K562 (cell line): ENCODE results near the gene ICA1L. TPM values are rescaled to one million over a fixed set of nuclear protein-coding genes. Genes with fewer than 3 reads are reported as not detected.

ENCODE experiments used
- ATAC-seq: fragments of 200-7000 bp; cut with Tn5 transposase; 3 replicates; pipeline ENCODE4 v1.9.1; 2020; ENCODE audit warnings: moderate library complexity
- BruUV-seq: library from RNA; stranded (reverse); fragments of 400-500 nt; replicated peaks from 2 replicates; lab custom pipeline; 2021; lab: Mats Ljungman, UMichigan
- CTCF ChIA-PET: fragments of 300-600 bp; formaldehyde crosslinking; extraction: SDS; loops from one replicate; lab custom pipeline; 2021; ENCODE audit warnings: low intra/inter-chr PET ratio; lab: Yijun Ruan, JAX
- POLR2A ChIA-PET: fragments of 300-600, 350-650 bp; sonication (Branson Sonifier 250); formaldehyde crosslinking; extraction: SDS; loops from one replicate; lab custom pipeline; 2021; ENCODE audit warnings: antibody characterized with exemption, inconsistent platforms; lab: Yijun Ruan, JAX
- DNase-seq, 4 experiments: peaks; one replicate each; pipeline versions ENCODE4 v3.0.0 to v3.0.0-alpha.2; 2011 to 2018; ENCODE audit warnings: low spot score in 3 of 4, mixed read lengths in 3 of 4; ENCODE audit errors: extremely low read depth in 1 of 4
- FAIRE-seq: peaks from 2 replicates; lab custom pipeline; 2011; peaks lifted over from hg19 to GRCh38; lab: Jason Lieb, UNC
- H2AFZ ChIP-seq: 2 replicates; pipeline ENCODE4 v1.6.0; 2011; ENCODE audit warnings: low read depth, low read length, control low read depth, inconsistent platforms
- H3K27ac ChIP-seq: fragments of 200-600 bp; 3 replicates; pipeline ENCODE4 v1.8.0; 2011; ENCODE audit warnings: low read depth, mild to moderate bottlenecking, control low read depth, inconsistent platforms, low read length, moderate library complexity, mixed read lengths; ENCODE audit errors: extremely low read depth
- H3K27me3 ChIP-seq, 2 experiments: fragments of 300-600 bp in 1 of 2; 2 replicates in 1 of 2; 3 replicates in 1 of 2; pipeline versions ENCODE4 v1.6.0 to v1.8.0; 2011; ENCODE audit warnings: inconsistent platforms in 2 of 2, low read length in 2 of 2, mild to moderate bottlenecking in 1 of 2, mixed read lengths in 1 of 2, moderate library complexity in 1 of 2; ENCODE audit not compliant: control insufficient read depth in 2 of 2, insufficient read depth in 2 of 2
- H3K36me3 ChIP-seq: fragments of 300-600 bp; 3 replicates; pipeline ENCODE4 v1.8.0; 2011; ENCODE audit warnings: mild to moderate bottlenecking, low read length, inconsistent platforms; ENCODE audit not compliant: control insufficient read depth, insufficient read depth
- H3K4me1 ChIP-seq, 2 experiments: fragments of 200-600 bp in 1 of 2; replicated peaks in 1 of 2; 2 replicates in 1 of 2; 3 replicates in 1 of 2; pipeline versions ENCODE4 v1.5.1 to v1.8.0; 2011; ENCODE audit warnings: inconsistent platforms in 2 of 2, low read length in 2 of 2, mild to moderate bottlenecking in 1 of 2, mixed read lengths in 1 of 2, moderate library complexity in 1 of 2; ENCODE audit not compliant: control insufficient read depth in 2 of 2, insufficient read depth in 2 of 2
- H3K4me2 ChIP-seq: 2 replicates; pipeline ENCODE4 v1.6.1; 2011; ENCODE audit warnings: low read length, control low read depth, inconsistent platforms, mixed read lengths; ENCODE audit not compliant: insufficient read depth
- H3K4me3 ChIP-seq: fragments of 200-600 bp; sonication (generic), shearing (Covaris generic); 2 replicates; pipeline ENCODE4 v1.5.1; 2016; ENCODE audit warnings: control low read depth, inconsistent platforms
- H3K79me2 ChIP-seq: fragments of 200-600 bp; 3 replicates; pipeline ENCODE4 v1.8.0; 2011; ENCODE audit warnings: low read length, inconsistent platforms; ENCODE audit not compliant: control insufficient read depth, insufficient read depth
- H3K9ac ChIP-seq, 2 experiments: 2 replicates each; pipeline versions ENCODE4 v1.6.0 to v1.6.1; 2011; ENCODE audit warnings: low read depth in 2 of 2, low read length in 2 of 2, control low read depth in 1 of 2, inconsistent platforms in 1 of 2, mild to moderate bottlenecking in 1 of 2, mixed read lengths in 1 of 2; ENCODE audit not compliant: insufficient read depth in 1 of 2
- H3K9me1 ChIP-seq: one replicate; pipeline ENCODE4 v1.6.0; 2011; ENCODE audit warnings: inconsistent platforms, mild to moderate bottlenecking, low read length, moderate library complexity; ENCODE audit not compliant: control insufficient read depth, insufficient read depth
- H3K9me3 ChIP-seq: replicated peaks from 2 replicates; pipeline ENCODE4 v1.5.1; 2011; ENCODE audit warnings: low read depth, low read length, inconsistent platforms; ENCODE audit not compliant: control insufficient read depth, insufficient read depth
- H4K20me1 ChIP-seq: replicated peaks from 2 replicates; pipeline ENCODE4 v1.6.1; 2011; ENCODE audit warnings: low read length, inconsistent platforms, mixed read lengths; ENCODE audit not compliant: control insufficient read depth, insufficient read depth
- CREB3 ChIP-seq: fragments of 450-650 bp; conservative IDR thresholded peaks from 2 replicates; pipeline ENCODE4 v1.6.1; 2016; ENCODE audit warnings: missing genetic modification characterization, low read depth, mild to moderate bottlenecking, missing compliant biosample characterization, moderate library complexity
- MED1 ChIP-seq: sonication (generic); formaldehyde crosslinking; IDR thresholded peaks from 2 replicates; pipeline ENCODE4 v1.8.1; 2023; ENCODE audit warnings: missing genetic modification reagents, borderline replicate concordance
- WGBS: fragments of 100-300 bp; shearing (Covaris generic); methylation state at CpG from one replicate; pipeline ENCODE4 v1.1.6; 2016; ENCODE audit warnings: low coverage, mixed read lengths; ENCODE audit not compliant: insufficient coverage; ENCODE audit errors: missing lambda C conversion rate; 5-methylcytosine and 5-hydroxymethylcytosine counted together
- in situ Hi-C: fragments of 300-500 bp; cut with MboI; formaldehyde crosslinking; loops from 4 replicates; pipeline ENCODE4 v1.15.0; 2018; ENCODE audit warnings: inconsistent platforms, mixed read lengths
- intact Hi-C: fragments of 100-400 bp; cut with micrococcal nuclease; formaldehyde crosslinking; loops from 2 replicates; pipeline ENCODE4 v1.14.2; 2022
- polyA plus RNA-seq, 8 experiments: library from polyadenylated mRNA; depleted of rRNA in 4 of 8; stranded (reverse) in 5 of 8; unstranded in 3 of 8; fragments of >200 nt; fragmentation: Nextera tagmentation in 2 of 8; fragmentation: Illumina TruSeq in 1 of 8; extraction: Ambion mirVana in 2 of 8; extraction: Trizol in 1 of 8; gene quantifications; 2 replicates each; pipeline versions ENCODE4 v1.2.1 to v1.2.3, GENCODE V29; 2011 to 2014; ENCODE audit warnings: inconsistent platforms in 1 of 8, missing spikeins in 1 of 8
- total RNA-seq, 7 experiments: library from RNA; depleted of rRNA in 6 of 7; stranded (reverse); fragments of >200 nt in 6 of 7; fragmentation: Illumina TruSeq in 2 of 7; extraction: Trizol in 2 of 7; gene quantifications; 2 replicates each; pipeline versions ENCODE4 v1.2.1 to v1.2.3, GENCODE V29; 2011 to 2021; ENCODE audit warnings: low replicate concordance in 1 of 7
- TF ChIP-seq, protein P1 (sequence below): sonication (generic); formaldehyde crosslinking; IDR thresholded peaks from 2 replicates; pipeline ENCODE4 v1.8.0; 2022; ENCODE audit warnings: mild to moderate bottlenecking, low read depth, missing genetic modification reagents

ICA1L gene
- total and polyA plus RNA-seq, 9 of the 15 experiments (the other 6 are each of a cell fraction or from before 2014, with no cell fraction given), result 0.57 to 1.7 (median 1.1) TPM

GRCh38 chr2:202774104-202774503 lies 97.5 kb downstream of the ICA1L start:
- no peak for ATAC-seq
- Histone ChIP-seq H3K9me3 (no peaks in the 10 kb centered on the region), H3K4me1 (no peaks in the 10 kb centered on the region), H4K20me1 (no peaks in the 10 kb centered on the region), H3K27ac (no peak overlapping the region), H2AFZ (no peak overlapping the region), H3K36me3 (0 out of 3 replicates have a peak, but pooled peaks cover 2% of the 10 kb centered on the region), H3K27me3 (no peaks in the 10 kb centered on the region)
- FAIRE-seq, result no peak
- no TSS peak for BruUV-seq
- in situ Hi-C loops, result no loop called here
- POLR2A ChIA-PET, result interaction anchor here (0.6 kb wide), 1 partner anchor 178 kb away, joined by 4 read pairs; no protein-coding TSS in a partner anchor
- 96% methylated on average over 18 of the region's 37 CpGs for WGBS
- intact Hi-C loops, result no loop called here
- no peak for DNase-seq
- TF ChIP-seq CREB3 (tag) (no peak), MED1 (CRISPR knock-in tag) (no peak)
- TF ChIP-seq, protein P1, sequence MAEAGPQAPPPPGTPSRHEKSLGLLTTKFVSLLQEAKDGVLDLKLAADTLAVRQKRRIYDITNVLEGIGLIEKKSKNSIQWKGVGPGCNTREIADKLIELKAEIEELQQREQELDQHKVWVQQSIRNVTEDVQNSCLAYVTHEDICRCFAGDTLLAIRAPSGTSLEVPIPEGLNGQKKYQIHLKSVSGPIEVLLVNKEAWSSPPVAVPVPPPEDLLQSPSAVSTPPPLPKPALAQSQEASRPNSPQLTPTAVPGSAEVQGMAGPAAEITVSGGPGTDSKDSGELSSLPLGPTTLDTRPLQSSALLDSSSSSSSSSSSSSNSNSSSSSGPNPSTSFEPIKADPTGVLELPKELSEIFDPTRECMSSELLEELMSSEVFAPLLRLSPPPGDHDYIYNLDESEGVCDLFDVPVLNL, result no peak
- TF ChIP-seq, all 486 proteins: peak for 0
- CTCF ChIA-PET, result no interaction called here
- H3K79me2 ChIP-seq, result no peaks in the 10 kb centered on the region
- H3K4me2 ChIP-seq, result no peak overlapping the region
- no peak overlapping the region for H3K9ac ChIP-seq
- H3K9me1 ChIP-seq, result no peaks in the 10 kb centered on the region
- H3K4me3 ChIP-seq, result no peak overlapping the region
